Effector memory CD4-positive, alpha-beta T cell (primary cell): ENCODE results near the gene ATP10D.
"Not testable (repeated sequence)": the region's sequence is repeated elsewhere in the genome, so short reads cannot be mapped to it uniquely, and the experiment has no call there.

Experiments
- DNase-seq, 3 donors: peaks; one replicate each; pipeline ENCODE4 v3.0.0-alpha.2; 2020
- H3K27ac ChIP-seq: 2 replicates; pipeline ENCODE4 v1.7.0; 2013; ENCODE audit warnings: mild to moderate bottlenecking, low read length, moderate library complexity; ENCODE audit not compliant: insufficient read depth, poor library complexity, severe bottlenecking
- H3K27me3 ChIP-seq: replicated peaks from 2 replicates; pipeline ENCODE4 v1.7.0; 2013; ENCODE audit warnings: mild to moderate bottlenecking, low read length; ENCODE audit not compliant: insufficient read depth, control insufficient read depth, poor library complexity, severe bottlenecking
- H3K36me3 ChIP-seq: 2 replicates; pipeline ENCODE4 v1.7.0; 2013; ENCODE audit warnings: mild to moderate bottlenecking, low read length, moderate library complexity; ENCODE audit not compliant: control insufficient read depth, insufficient read depth
- H3K4me1 ChIP-seq: 2 replicates; pipeline ENCODE4 v1.7.0; 2013; ENCODE audit warnings: low read length, mild to moderate bottlenecking; ENCODE audit not compliant: control insufficient read depth, insufficient read depth, poor library complexity, severe bottlenecking
- H3K4me3 ChIP-seq: 2 replicates; pipeline ENCODE4 v1.7.0; 2013; ENCODE audit warnings: low read length, low read depth, mild to moderate bottlenecking; ENCODE audit not compliant: insufficient read depth, poor library complexity, severe bottlenecking
- H3K9me3 ChIP-seq: 2 replicates; pipeline ENCODE4 v1.7.0; 2013; ENCODE audit warnings: mild to moderate bottlenecking, low read length, moderate library complexity; ENCODE audit not compliant: control insufficient read depth

ATP10D gene

DNA sequence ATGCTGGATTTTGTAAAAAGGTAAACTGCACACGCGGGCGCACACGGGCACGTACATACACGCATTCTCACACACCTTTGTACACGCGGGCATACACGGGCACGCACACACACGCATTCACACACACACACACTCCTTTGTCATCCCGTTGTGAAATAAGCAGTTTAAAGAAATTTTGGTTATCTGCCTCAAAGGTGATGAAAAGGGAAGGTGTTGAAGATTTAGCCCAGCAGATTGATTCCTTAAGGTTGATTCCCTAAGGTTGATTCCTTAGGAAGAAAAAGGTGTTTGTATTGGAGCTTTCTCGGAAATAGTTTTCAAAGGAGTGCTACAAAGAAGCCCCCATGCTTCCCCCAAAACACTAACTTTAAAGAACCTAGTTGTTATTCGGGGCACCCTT is 693 bp downstream of the ATP10D start:
- Histone ChIP-seq H3K27ac (peak overlapping the region; percentile 59), H3K9me3 (no peaks in the 10 kb centered on the region), H3K4me1 (peaks cover 7% of the 10 kb centered on the region), H3K27me3 (no peaks in the 10 kb centered on the region), H3K4me3 (peak overlapping the region; percentile 86), H3K36me3 (no peaks in the 10 kb centered on the region)
- DNase-seq = no peak

DNA sequence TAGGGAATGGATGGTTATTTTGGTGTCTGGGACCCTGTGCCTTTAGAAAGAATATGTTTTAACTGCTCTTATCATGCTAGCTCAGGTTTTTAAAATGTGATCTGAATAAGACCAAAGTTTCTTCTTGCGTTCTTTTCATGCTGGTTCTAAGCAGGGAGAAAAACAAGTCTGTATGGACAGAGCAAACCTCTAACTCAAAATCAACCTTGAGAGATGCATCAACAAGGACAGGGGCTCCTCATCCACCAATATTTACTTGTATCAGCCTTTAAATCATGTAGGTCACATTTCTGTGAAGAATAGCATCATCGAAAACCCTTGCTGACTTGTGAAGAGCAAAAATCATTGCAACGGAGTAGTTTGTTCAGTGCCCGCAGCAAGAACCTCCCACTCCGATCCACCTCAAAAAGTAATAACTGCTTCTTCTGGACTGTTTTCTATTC is 1.2 kb downstream of the ATP10D start:
- Histone ChIP-seq H3K27ac (no peak overlapping the region), H3K9me3 (no peaks in the 10 kb centered on the region), H3K4me3 (no peak overlapping the region), H3K27me3 (no peaks in the 10 kb centered on the region), H3K36me3 (no peaks in the 10 kb centered on the region), H3K4me1 (peaks cover 7% of the 10 kb centered on the region)
- DNase-seq = no peak

DNA sequence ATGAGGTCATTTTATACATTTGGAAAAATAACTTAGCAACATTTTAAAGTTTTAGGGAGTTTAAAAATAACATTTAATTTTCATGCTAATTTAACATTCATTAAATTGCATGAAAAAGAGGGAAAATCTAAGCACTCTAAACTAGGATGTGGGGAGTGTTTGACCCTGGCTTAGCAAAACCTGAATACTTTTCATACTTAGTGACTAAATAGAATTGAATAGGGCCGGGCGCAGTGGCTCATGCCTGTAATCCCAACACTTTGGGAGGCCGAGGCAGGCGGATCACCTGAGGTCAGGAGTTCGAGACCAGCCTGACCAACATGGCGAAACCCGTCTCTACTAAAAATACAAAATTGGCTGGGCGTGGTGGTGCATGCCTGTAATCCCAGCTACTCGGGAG is 1.7 kb downstream of the ATP10D start:
- H3K27ac ChIP-seq, H3K27me3 ChIP-seq, H3K4me3 ChIP-seq, DNase-seq, H3K36me3 ChIP-seq, H3K4me1 ChIP-seq, H3K9me3 ChIP-seq: not testable (repeated sequence)

DNA sequence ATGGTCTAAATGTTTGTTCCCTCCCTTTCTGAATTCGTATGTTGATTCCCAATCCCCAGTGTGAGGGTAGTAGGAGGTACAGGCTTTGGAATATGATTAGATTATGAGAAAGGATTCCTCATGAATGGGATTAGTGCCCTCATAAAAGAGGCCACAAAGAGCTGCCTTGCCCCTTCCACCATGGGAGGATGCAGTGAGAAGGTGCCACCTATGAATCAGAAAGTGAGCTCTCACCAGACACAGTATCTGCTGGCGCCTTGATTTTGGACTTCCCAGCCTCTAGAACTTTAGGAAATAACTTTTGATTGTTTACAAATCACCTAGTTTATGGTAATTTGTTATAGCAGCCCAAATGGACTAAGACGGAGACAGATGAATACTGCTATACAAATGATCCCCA is 3.6 kb downstream of the ATP10D start:
- H3K4me1 ChIP-seq = peaks cover 7% of the 10 kb centered on the region

DNA sequence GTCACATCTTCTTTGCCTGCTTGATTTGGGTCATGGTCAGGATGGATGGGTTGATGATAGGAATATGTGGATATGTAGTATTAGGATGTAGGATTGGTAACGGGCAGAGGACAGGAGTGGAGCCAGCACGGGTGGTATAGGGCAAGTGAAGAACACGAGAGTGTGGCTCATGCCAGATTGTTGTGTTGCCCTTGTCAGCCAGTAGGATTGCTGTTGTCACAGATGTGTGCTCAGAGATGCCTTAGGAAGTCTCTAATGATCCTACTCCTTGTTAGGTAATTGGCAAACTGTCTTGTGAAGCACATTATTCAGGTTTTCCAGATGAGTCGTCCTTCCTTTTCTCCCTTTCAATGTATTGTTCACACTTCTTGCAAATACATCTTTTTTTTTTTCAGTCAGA is 5.5 kb downstream of the ATP10D start:
- peak in 1 of 3 donors; percentile 1 for DNase-seq
- H3K9me3 ChIP-seq = no peaks in the 10 kb centered on the region
- no peaks in the 10 kb centered on the region for H3K27me3 ChIP-seq
- H3K4me1 ChIP-seq = peaks cover 4% of the 10 kb centered on the region
- H3K4me3 ChIP-seq = no peak overlapping the region
- H3K27ac ChIP-seq = no peak overlapping the region
- no peaks in the 10 kb centered on the region for H3K36me3 ChIP-seq

More for the DNA sequence above, 3.6 kb downstream of the ATP10D start:
- no peaks in the 10 kb centered on the region for H3K36me3 ChIP-seq
- H3K27ac ChIP-seq = no peak overlapping the region
- H3K4me3 ChIP-seq = no peak overlapping the region
- H3K9me3 ChIP-seq = no peaks in the 10 kb centered on the region
- H3K27me3 ChIP-seq = no peaks in the 10 kb centered on the region
- no peak for DNase-seq

DNA sequence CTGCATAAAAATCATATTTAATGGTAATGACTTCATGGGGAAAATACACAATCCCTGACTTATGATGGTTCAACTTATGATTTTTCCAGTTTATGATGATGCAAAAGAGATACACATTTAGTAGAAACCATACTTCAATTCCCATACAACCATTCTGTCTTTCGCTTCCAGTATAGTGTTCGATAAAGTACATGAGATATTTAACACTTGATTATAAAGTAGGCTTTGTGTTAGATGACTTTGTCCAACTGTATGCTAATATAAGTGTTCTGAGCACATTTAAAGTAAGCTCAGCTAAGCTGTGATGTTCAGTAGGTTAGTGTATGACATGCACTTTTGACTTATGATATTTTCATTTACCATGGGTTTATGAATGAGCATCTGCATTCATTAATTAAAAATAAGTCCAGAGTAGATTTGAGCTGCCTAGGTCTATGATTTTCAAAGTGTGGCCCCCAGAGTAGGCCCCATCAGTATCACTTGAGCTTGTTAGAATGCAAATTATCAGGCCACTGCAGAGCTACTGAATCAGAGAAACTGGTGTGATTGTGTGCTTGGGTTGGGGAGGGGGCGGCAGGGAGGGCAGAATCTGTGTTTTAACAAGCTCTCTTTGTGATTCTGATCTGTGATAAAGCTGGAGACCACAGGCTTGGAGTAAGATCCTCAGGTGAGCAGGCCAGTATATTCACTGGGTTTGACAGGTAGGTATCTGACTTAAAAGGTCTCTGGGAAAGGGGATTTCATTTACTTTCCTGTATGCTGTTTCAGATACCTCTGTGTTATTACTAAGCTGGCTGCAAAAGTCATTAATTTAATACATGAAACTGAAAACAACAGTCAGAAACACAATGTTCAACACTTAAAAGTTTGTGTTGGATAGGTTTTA is 8.4 kb downstream of the ATP10D start:
- no peak overlapping the region for H3K4me3 ChIP-seq

DNA sequence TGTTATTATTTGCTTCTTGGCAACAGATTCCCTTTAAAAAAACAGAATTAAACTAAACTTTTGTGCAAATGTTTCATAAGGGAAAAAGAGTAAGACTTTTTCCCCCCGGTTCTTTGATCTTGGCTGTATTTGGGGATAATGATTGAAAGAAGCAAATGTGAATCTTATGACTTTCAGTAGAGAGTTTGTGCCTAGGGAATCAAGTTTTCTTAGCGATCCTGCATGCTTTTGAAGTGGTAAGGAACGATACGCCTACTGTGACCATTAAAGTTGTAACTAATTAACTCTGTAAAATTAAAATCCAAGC is 9.0 kb downstream of the ATP10D start:
- Histone ChIP-seq H3K27me3 (no peaks in the 10 kb centered on the region), H3K9me3 (no peaks in the 10 kb centered on the region), H3K36me3 (no peaks in the 10 kb centered on the region), H3K4me1 (no peaks in the 10 kb centered on the region), H3K4me3 (no peak overlapping the region), H3K27ac (no peak overlapping the region)
- DNase-seq = no peak

More for the DNA sequence above, 8.4 kb downstream of the ATP10D start:
- DNase-seq = no peak
- H3K4me1 ChIP-seq = no peaks in the 10 kb centered on the region
- H3K9me3 ChIP-seq = no peaks in the 10 kb centered on the region
- H3K27ac ChIP-seq = no peak overlapping the region
- H3K27me3 ChIP-seq = no peaks in the 10 kb centered on the region
- no peaks in the 10 kb centered on the region for H3K36me3 ChIP-seq

DNA sequence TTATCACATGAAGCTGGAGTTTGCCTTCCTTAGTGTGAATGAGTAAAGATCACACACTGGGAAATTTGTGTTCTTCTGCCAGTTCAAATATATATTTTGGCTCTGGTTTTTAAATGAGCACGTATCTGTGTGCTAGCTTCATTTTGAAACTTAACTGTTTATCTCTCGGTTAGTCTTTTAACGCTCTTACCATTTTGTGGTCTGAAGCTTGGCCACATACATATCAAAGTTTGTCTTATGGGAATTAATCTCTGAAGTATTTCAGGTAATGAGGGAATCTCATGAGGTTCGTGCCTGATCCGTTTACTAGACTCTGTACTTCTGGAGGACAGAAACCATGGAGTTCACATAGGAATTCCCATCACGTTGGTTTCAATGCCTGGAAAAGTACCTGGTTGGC is 13.8 kb downstream of the ATP10D start:
- no peak overlapping the region for H3K27ac ChIP-seq
- H3K4me3 ChIP-seq = no peak overlapping the region
- H3K9me3 ChIP-seq = no peaks in the 10 kb centered on the region
- H3K27me3 ChIP-seq = no peaks in the 10 kb centered on the region
- no peak for DNase-seq
- H3K36me3 ChIP-seq = no peaks in the 10 kb centered on the region
- H3K4me1 ChIP-seq = no peaks in the 10 kb centered on the region

DNA sequence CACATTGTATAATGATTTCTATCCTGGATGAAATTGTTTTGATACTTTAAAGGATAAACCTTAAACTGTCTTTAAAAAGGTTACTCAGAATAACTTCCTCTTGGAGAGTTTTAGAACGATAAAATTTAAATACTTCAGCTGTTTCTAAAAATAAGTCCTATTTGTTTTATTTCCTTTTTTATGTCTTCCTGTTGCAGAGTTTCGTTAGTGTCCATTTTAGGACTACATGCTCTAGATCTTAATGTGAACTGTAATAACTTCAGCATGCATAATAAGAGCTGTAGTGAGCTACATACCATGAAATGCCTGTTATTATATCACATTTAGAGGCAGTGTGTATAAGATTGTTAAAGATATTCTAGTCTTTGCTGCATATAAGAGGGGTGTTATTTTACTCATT is 14.6 kb downstream of the ATP10D start:
- H3K4me3 ChIP-seq = no peak overlapping the region
- no peaks in the 10 kb centered on the region for H3K4me1 ChIP-seq
- no peaks in the 10 kb centered on the region for H3K9me3 ChIP-seq
- H3K27me3 ChIP-seq = no peaks in the 10 kb centered on the region
- DNase-seq = no peak
- H3K27ac ChIP-seq = no peak overlapping the region
- no peaks in the 10 kb centered on the region for H3K36me3 ChIP-seq

DNA sequence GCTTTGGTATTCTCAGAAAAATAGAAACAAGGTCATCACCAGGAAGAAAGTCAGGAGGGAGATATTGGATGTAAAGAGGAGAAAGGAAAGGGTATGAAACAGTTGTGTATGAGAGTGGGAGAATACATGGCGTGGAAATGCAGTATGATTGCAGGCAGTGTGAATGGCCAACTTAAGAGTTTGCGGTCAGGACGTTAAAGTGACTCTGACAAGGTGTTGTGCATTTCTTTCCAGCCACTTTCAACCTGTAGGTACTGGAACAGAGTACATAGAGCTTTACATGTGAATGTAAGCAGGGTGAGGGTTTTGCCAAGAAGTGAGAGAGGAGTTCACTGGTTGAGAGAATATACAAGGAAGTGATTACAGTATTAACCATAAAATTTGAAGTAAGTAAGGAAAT is 15.7 kb downstream of the ATP10D start:
- Histone ChIP-seq H3K4me1 (no peaks in the 10 kb centered on the region), H3K9me3 (no peaks in the 10 kb centered on the region), H3K36me3 (no peaks in the 10 kb centered on the region), H3K4me3 (no peak overlapping the region), H3K27me3 (no peaks in the 10 kb centered on the region), H3K27ac (no peak overlapping the region)
- no peak for DNase-seq
